Germinal center (tissue), 1 donor: ENCODE results near the gene ATP10A.

ENCODE experiments used
- DNase-seq: peaks from one replicate; pipeline ENCODE4 v3.0.0; 2012; ENCODE audit warnings: mixed read lengths, low spot score

Gene ATP10A, protein sequence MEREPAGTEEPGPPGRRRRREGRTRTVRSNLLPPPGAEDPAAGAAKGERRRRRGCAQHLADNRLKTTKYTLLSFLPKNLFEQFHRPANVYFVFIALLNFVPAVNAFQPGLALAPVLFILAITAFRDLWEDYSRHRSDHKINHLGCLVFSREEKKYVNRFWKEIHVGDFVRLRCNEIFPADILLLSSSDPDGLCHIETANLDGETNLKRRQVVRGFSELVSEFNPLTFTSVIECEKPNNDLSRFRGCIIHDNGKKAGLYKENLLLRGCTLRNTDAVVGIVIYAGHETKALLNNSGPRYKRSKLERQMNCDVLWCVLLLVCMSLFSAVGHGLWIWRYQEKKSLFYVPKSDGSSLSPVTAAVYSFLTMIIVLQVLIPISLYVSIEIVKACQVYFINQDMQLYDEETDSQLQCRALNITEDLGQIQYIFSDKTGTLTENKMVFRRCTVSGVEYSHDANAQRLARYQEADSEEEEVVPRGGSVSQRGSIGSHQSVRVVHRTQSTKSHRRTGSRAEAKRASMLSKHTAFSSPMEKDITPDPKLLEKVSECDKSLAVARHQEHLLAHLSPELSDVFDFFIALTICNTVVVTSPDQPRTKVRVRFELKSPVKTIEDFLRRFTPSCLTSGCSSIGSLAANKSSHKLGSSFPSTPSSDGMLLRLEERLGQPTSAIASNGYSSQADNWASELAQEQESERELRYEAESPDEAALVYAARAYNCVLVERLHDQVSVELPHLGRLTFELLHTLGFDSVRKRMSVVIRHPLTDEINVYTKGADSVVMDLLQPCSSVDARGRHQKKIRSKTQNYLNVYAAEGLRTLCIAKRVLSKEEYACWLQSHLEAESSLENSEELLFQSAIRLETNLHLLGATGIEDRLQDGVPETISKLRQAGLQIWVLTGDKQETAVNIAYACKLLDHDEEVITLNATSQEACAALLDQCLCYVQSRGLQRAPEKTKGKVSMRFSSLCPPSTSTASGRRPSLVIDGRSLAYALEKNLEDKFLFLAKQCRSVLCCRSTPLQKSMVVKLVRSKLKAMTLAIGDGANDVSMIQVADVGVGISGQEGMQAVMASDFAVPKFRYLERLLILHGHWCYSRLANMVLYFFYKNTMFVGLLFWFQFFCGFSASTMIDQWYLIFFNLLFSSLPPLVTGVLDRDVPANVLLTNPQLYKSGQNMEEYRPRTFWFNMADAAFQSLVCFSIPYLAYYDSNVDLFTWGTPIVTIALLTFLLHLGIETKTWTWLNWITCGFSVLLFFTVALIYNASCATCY (N-terminal part only)

DNA sequence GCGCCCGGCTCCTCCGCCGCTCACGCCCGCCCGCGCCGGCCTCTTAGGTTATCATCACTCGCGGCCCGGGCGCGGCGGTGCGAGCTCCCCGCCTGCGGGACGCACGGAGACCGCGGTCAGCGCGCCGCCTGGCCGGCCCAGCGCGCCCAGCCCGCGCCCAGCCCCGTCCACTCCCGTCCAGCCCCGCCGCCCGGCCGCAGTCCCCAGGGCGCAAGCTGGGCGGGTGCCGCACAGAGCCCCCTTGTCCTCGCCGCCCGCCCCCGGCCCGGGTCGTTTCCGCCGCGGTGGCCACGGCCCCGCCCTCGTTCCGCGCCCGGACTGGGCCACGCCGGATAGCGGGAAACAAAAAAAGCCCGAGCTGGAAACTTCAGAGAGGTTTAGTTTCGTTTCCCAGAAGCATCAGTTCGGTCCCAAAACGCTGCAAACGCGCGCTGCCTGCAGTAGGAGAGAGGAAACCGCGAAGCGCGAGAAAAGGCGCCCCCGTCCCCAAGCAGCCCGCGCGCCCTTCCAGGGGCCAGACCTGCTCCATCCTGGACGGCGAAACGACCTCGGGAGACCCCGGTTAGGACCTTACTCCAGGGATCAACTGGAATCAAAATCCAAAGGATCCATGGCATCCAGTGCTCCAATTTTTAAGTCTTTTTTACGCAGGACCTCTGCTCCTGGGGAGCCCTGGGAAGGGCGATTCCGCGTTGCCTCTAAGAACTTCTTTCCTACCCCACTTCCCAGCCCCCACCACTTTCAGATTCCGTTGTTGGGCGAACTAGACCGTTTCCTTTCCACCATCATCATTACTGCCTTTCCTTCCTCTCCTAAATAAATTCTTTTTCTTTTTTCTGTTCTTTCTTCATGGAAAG is at the start of gene ATP10A:
ATP10A (minus strand) TSS at position 217 of the 857 bp plus-strand sequence. CDS start 231 bp downstream, outside the sequence.
- no peak for DNase-seq

DNA sequence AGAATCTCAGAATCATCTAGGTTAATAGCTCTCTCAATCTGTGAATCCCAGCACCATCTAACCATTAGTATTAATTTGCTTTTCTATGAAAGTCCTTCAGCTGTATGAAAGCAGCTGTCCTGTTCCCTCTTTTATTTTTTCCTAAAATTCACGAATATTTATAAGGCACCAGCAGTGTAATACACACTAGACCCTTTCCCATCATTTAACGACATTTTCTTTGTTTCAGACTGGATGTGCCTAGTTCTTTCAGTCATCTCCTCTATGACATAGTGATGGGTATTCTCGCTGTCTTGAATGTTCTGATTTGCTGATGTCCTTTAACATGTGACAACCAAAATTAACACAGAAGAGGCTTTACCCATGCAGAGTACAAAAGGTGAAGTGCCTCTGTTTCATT is 48.9 kb upstream of the ATP10A start:
- no peak for DNase-seq

DNA sequence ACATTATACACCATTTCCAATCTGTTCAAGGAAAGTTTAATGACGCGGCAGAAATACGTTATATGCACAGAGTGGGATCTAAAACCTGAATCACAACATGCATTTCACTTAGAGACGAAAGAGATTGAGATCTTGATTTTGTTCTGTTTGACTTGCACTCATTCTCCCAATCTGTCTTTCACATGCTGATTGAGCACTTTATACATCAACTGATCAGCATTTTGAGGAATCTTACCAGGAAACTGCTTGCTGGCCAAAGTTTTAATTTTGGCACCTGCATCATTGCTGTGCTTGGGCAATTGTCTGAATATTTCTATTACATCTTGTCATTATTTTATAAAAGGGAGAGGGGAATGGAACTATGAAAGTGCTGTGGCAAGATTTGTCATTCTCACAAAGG is 47.7 kb upstream of the ATP10A start:
- DNase-seq, result no peak

DNA sequence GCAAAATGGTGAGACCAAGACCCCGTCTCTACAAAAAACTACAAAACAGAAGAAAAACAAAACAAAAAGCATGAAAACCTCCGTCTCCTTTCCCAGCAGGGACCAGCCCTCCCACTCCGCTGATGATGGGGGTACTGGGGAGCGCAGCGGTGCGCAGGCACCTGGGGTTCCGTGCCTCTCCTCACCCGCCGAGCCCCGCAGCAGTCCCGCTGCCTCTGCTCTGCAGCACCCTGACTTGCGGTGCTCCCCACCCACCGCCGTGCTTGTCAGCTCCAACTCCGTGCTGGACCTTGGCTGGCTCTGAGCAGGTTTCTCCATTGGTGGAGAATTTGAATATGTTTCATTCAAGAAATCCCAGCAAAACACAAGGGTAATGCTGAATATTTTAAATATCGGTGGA is 46.7 kb upstream of the ATP10A start:
- DNase-seq, result no peak

DNA sequence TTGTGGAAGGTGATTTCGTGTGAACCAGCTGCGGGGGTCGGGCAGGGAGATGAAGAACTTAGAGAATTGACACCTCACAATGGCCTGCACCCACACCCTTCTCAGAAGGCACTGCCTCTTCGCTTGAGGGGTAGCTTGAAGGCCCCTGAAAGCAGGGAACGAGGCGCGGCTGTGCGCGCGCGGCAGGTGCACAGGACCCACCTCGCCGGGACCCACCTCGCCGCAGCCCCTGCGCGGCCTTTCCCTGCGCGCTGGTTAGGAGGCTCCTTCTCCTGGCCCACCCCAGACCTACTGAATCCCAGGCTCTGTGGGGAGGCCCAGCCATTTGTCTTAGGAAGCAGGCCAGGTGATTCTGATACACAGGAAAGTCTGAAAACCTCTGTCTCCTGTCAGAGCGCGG is 46.2 kb upstream of the ATP10A start:
- DNase-seq, result no peak

DNA sequence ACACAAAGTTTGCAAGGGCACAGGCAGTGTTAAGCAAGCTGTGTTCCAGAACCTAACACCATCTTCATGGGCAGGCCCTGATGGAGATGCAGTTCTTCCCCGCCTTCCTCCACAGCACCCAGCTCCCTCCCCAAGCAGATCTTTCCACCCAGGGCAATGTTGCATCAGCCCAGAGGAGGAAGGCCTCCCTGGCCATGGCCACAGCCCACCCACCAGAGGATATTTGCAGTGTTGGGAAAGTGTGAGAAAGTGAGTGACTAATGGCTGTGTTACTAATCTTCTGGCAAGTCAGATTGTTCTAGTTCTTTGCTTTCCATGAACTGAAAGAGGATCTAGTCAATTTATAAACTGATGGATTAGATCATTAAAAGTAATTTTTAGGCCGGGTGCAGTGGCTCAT is 42.0 kb upstream of the ATP10A start:
- DNase-seq, result no peak

DNA sequence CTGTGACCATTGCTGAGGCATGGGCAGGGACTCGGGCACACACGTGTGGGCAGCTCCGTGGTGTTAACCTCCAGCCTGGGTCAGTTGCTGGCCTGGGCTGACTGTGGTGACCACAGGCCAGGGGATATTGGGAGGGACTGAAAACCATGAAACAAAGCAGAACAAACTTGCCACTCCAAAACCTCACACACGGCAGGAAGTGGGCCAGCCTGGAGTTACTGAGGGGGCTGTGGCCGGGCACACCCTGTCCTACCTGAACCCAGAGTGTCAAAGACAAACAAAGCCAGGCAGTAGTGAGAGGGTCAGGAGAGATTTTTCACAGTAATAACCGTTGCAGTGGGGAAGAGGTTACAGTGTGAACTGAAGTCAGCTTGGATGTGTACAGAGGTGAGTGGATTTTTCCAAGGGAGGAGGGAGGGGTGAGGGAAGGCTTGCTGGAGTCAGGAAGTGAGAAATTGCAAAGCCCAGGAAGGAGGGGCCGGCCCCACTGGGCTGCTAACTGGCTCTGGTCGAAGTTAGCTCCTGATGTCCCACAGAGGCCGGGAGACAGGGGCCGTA is 40.0 kb upstream of the ATP10A start:
- no peak for DNase-seq

- no peak for DNase-seq
Measured at GRCh38 chr15:25901811-25902605, 38.9 kb upstream of the ATP10A start.

GRCh38 chr15:25900901-25901300 is 37.8 kb upstream of the ATP10A start:
- no peak for DNase-seq

DNA sequence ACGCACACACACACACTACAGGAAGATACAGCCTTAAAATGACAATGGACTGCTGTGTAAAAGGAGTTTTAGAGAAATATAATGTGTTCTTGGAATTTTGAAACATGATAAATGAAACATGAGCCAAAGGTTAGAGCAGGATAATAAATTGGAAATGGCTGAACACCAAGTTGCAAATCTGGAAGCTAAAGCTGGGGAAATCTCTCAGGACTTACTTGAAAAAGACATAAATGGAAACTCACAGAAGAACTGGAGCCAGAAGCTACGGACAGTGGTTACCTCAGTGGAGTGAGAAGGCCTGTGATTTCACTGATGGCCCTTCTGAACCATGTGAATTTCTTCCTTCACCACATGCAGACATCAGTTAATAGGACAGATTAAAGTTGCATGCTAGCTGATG is 37.3 kb upstream of the ATP10A start:
- no peak for DNase-seq

DNA sequence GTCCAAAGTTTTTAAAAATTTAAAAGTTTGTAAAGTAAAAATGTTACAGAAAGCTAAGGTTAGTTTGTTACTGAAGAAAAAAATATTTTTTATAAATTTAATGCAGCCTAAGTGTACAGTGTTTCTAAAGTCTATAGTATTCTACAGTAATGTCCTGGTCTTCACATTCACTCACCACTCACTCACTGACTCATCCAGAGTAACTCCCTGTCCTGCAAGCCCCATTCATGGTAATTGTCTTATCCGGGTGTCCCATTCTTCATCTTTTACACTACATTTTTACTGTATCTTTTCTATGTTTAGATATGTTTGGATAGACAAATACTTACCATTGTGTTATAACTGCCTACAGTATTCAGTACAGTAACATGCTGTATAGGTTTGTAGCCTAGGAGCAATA is 36.7 kb upstream of the ATP10A start:
- no peak for DNase-seq

DNA sequence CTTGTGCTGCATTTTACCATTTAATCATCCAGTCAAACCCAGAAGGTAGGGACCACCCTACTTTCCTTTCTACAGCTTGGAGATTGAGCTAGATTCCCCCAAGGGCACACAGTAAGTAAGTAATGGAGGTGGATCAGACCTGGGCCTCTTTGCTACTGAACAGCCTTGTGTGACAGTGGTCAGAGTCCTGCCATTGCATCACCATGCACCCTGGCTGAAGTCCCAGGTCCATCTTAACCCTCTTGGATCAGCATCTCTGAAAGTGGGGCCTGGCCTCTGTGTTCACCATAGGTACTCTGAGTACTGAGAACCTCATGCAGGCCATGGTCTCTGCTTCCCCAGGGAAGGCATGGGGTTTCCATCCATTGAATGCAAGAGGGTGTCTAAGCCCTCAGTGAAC is 34.5 kb upstream of the ATP10A start:
- DNase-seq, result no peak

DNA sequence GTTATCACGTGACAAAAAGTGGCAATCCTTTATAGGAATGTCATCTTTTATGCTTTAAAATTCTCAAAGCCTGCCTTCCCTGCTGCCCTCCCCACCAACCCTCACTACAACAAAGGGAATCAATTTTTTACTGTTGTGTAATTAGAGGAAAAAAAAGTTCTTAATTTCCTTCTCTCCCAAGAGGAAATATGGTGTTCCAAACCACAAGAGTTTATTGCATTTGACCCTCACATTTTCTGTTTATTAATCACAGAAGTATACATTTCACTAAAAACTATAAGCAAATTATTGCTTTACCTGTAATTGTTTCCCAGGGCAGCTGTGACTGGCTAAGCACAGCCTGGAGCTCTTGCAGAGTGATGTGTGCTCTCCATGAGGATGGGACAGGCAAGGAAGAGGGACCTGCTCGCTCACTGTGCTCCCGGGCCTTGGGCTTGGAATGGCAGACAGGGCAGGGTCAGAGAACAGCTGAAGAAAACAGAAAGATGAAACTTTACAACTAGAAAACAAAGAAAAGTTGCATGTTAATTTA is 31.3 kb upstream of the ATP10A start:
- DNase-seq, result no peak

- DNase-seq, result no peak
Measured at GRCh38 chr15:25893596-25893995, 30.5 kb upstream of the ATP10A start.

DNA sequence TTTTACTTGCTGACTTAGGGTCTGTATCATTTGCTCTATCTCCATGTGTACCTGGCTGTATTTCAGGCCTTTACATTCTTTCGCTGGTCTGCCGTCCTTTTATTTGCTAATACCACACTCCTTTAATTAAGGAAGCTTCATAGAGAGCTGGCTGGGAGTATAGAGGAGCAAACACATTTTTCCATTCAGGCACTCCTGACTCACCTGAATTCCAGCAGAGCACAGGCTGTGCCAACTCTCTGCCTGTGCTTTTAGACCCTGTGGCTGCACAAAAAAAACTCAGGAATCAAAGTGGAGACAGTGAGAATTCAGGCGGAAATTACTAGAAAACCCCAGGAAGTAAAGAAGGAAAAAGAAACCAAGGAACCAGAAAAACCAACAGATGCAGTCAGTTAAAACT is 29.0 kb upstream of the ATP10A start:
- no peak for DNase-seq

GRCh38 chr15:25891081-25891480 is 28.0 kb upstream of the ATP10A start:
- DNase-seq, result no peak

DNA sequence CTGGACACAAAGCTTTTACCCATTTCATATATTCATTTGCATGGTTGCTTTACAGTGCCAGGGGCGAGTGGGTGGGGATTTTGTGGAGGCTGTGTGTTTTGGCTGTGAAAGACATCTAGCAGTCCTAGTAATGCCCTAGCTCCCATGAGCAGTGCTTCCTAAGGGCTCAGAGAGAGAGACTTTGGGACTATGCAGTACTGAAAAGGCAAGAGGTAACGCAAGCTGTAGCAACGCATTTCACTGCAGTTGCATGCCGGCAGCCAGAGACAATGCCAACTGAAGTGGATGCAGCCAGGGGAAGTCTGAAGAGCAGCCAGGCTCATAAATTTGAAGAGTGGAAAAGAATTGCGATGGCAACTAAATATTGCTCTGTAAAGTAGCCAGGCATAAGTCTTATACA is 27.4 kb upstream of the ATP10A start:
- no peak for DNase-seq

- DNase-seq, result no peak
Measured at GRCh38 chr15:25887870-25888269, 24.7 kb upstream of the ATP10A start.

DNA sequence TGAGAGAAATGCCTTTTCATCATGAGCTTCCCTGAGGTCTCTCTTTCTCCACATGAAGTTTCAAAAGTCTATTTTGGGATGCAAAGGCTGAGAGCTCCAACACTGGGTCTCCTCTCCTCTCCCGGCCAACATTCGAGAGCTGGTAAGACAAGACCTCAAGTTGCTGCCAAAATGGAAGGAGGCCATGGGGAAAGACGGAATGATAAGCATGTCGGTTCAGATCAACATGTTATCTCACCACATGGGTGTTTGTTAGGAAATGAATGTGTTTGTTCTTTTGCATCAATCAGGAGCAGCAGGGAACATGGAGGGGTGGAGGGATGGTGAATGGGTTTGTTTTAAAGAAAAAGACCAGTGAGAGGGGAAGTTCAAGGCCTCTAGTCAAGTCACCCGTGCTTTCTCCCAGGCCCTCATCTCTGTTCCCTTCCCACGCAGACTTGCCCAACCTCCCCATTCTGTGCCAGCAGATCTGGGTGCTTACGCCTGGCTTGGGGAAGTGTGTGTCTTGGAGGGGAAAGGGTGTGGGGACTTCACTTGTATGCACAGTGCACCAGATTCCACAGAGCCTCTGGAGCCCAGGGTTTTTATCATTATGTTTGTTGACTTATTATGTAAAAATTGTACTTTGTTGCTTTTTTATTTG is 23.5 kb upstream of the ATP10A start:
- no peak for DNase-seq

GRCh38 chr15:25884370-25884769 is 21.2 kb upstream of the ATP10A start:
- DNase-seq, result no peak
